GM18505 (cell line): ENCODE data around the gene SEC24B.
A peak's percentile ranks its signal among the peaks of the same experiment; 100 is the strongest.
"Not testable (repeated sequence)": the region's sequence is repeated elsewhere in the genome, so short reads cannot be mapped to it uniquely, and the experiment has no call there.

Source experiments
- ATAC-seq: cut with Tn5 transposase; IDR thresholded peaks from one replicate; pipeline ENCODE4 v1.9.1; 2021; ENCODE audit not compliant: unreplicated experiment
- POLR2A ChIP-seq: IDR thresholded peaks from 4 replicates; pipeline ENCODE4 v1.6.1; 2011; ENCODE audit warnings: borderline replicate concordance; ENCODE audit not compliant: insufficient read depth, insufficient read length; ENCODE audit errors: extremely low read depth

The SEC24B gene

GRCh38 chr4:109562457-109563239, 129.0 kb downstream of the SEC24B start:
- no peak for ATAC-seq
- TF ChIP-seq POLR2A = no peak

- no peak for TF ChIP-seq POLR2A
- no peak for ATAC-seq
Observed at GRCh38 chr4:109571494-109571893, 137.9 kb downstream of the SEC24B start.

- ATAC-seq = no peak
- TF ChIP-seq POLR2A = no peak
Observed at GRCh38 chr4:109572154-109572553, 138.5 kb downstream of the SEC24B start.

- no peak for ATAC-seq
- no peak for TF ChIP-seq POLR2A
Observed at GRCh38 chr4:109574443-109574850, 140.8 kb downstream of the SEC24B start.

- TF ChIP-seq POLR2A = no peak
- ATAC-seq = no peak
Observed at GRCh38 chr4:109574931-109575804, 141.6 kb downstream of the SEC24B start.

- ATAC-seq = no peak
- no peak for TF ChIP-seq POLR2A
Observed at GRCh38 chr4:109576462-109576861, 142.8 kb downstream of the SEC24B start.

- no peak for ATAC-seq
- TF ChIP-seq POLR2A = no peak
Observed at GRCh38 chr4:109578846-109579245, 145.2 kb downstream of the SEC24B start.

- ATAC-seq = not testable (repeated sequence)
Observed at GRCh38 chr4:109579997-109580396, 146.4 kb downstream of the SEC24B start.

- ATAC-seq = peak; percentile 92
- no peak for TF ChIP-seq POLR2A
Observed at GRCh38 chr4:109588176-109588575, 154.6 kb downstream of the SEC24B start.

GRCh38 chr4:109589119-109589518, 155.5 kb downstream of the SEC24B start:
- ATAC-seq = no peak
- TF ChIP-seq POLR2A = no peak

GRCh38 chr4:109589605-109590004, 156.0 kb downstream of the SEC24B start:
- ATAC-seq = no peak
- TF ChIP-seq POLR2A = no peak
